GM19035 (cell line): ENCODE data around the gene SELENOK.

Experiments used
- ATAC-seq: cut with Tn5 transposase; IDR thresholded peaks from one replicate; pipeline ENCODE4 v1.9.1; 2021; ENCODE audit not compliant: unreplicated experiment

SELENOK gene

DNA sequence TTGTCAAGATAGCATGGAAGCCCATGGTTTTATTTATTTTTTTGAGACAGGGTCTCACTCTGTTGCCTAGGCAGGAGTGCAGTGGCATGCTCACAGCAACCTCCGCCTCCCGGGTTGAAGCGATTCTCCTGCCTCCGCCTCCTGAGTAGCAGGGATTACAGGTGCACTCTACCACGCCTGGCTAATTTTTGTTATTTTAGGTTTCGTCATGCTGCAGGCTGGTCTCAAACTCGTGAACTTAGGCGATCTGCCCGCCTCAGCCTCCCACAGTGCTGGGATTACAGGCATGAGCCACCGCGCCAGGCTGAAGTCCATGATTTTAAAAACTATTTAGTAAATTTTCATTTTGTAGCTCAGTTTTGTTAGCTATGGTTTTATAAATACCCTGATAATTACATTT lies 7.0 kb downstream of the SELENOK start:
- ATAC-seq = no peak

DNA sequence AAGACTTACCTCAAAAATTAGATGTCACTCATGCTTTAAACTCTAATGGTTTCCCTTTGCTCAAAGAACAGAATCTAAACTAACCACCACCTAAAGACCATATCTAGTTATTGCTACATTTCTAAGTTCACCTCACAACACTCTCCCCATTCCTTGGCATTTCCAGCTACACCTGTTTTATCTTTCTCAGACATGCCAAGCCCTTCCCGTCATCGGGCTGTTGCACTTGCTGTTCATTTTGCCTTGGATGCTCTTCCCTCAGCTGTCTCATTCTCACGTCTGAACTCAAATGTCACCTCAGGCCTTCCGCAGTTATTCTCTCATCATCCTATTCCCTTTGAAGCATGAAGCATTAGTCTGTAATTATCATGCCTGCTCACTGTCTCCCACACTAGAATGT lies 8.7 kb downstream of the SELENOK start:
- no peak for ATAC-seq

DNA sequence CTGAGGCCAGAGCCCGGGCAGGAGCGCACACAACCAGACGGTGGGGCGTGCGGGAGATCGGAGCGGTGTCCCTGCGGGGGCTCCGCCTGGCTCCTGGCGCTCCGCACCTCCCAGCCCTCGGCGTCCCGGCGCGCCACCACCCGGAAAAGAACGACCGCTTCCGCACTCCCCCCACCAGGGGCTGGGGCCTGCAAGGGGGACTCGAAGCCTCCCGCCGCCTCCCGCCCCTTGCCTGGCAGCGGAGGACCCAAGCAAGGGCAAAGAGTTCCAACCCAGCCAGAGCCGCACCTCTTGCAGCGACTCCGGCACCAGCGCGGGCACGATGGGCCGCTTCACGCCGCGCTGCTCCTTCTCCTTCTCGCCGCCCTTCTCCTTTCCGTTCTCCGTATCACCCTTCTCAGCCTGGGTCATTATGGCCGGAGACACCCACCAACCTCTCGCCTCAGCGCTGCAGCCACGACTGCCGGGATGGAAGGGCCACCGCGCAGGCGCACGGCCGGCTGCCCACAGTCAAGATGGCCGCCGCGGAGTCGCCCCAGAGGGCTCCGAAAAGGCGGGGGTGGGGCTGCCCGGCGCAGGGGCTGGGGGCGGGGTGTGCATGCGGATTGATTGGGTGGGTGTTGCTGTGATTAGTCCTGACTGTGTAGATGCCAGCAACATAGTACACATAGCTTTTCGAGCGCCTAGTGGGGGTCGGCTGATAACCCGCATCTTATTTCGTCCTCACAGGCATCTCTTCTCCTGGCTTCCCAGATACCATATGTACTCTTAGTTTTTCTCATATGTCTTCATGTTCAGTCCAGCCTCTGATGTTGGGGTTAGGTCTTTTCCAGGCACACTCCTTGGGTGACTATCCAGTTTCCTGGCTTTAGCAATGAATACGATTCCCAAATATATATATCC lies 9.7 kb downstream of the SELENOK start, which contains the start of gene ACTR8:
Gene ACTR8 (minus strand): TSS at position 462 of the 903 bp plus-strand sequence. CDS start 51 bp downstream, at position 411.
- ATAC-seq = peak; percentile 89

DNA sequence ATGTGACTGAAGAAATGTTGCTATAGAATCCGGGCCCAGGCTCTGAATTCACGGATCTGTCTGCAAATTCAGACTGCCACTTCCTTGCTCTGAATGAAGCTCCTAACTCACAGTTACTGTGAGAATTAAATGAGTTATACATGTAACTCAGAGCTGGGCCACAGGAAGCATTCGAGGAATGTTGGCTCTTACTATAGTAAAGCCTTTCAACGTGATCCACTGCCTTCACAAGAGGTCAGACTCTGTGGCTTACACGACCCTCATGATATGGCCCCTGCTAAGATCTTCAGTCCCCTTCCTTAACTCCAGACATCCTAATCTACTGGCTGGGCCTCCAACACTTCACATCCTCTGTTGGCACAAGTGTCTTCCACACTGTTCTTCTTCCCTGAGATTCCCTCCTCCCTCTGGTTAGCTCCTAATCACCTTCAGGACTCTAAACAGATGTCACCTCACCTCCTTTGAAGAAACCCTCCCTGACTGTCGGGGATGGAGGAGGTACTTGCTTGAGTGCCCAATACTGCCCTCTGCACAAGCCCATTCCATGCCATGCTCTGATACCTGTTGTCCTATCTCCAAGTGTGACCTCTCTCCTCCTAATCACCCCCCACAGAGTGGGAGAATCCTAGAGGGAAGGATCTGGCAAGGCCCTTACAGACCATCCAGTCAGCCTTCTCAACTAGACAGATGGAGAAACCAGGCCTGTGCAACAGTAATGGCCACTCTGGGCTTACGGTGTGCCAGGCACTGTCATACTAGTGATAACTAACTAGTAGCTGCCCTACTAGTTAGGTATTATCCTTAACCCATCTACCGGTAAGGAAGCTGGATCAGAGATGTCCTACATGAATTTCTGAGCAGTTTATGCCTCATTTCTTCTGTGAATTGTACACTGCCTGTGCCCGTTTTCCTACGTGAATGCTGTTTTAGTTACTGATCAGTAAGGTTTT lies 11.0 kb downstream of the SELENOK start:
- ATAC-seq = no peak

DNA sequence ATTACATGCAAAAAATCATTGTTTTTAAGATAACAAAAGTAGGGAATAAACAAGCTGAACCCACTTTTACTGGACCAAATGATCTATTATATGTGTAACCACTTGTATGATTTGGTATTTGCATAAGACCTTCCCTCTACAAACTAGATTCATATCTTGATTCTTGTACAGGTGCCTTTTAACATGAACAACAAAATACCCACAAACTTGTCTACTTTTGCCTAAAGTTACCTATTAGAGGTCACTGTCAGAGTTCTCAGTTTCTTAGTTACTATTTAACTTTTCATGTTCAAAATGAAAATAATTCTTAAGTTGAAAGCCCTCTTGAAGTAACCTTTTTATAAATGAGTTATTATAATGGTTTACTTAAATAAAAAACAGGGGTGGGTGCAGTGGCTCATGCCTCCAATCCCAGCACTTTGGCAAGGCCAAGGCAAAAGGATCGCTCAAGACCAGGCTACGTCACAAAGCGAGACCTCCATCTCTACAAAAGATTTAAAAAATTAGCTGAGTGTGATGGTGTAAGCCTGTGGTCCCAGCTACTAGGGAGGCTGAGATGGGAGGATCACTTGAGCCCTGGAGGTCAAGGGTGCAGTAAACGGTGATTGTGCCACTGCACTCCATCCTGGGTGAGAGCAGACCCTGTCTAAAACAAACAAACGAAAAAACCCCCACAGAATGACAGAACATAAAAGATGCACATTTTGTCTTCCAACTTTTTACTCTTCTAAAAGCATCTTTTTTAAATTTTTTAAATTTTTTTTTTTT lies 25.7 kb downstream of the SELENOK start:
- no peak for ATAC-seq

DNA sequence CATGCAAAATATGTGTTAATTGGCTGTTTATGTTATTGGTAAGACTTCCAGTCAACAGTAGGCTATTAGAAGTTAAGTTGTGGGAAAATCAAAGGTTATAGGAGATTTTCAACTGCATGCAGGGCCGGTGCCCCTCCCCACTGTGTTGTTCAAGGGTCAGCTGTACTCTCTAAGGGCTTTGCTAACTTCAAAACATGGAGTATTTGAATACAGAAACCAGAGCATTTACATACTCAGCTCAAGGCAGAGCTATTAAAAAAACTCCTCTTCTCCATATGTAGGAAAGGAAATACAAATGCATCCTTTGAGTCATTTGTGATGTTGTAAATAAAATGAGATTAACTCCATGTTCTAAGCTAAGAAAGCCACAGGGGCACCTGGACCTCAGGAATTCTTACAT lies 28.5 kb downstream of the SELENOK start:
- ATAC-seq = no peak

DNA sequence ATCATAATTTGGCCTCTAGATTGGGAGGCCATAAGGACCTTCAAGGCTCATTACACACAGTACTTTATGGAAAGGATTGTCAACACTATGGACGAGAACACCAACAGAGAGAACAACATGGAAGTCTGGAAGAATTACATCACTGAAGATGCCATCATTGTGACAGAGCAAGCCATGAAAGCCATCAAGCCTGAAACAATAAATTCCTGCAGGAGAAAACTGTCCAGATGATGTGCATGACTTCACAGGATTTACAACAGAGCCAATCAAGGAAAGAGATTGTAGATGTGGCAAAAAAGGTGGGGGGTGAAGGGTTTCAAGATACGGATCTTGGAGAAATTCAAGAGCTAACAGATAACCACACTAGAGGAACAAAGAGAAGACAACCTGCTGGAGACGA lies 29.4 kb downstream of the SELENOK start:
- no peak for ATAC-seq

DNA sequence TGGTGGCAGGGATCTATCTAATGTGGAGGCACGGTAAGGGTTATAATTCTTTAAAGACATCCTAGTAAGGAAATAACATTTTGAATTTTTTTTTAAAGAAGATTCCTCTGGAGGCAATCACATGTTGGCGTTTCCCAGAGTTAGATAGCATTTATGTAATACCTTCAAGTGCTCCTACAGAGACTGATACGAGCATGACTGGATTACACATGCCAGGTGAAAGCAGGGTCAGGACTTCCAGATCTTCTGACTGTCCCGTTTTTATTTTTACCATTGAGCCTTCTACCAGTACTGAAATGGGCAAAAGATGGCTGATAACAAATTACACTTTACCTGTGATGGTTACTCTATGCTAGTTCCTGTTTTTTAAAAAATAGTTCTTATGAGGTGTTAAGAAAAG lies 31.5 kb downstream of the SELENOK start:
- ATAC-seq = no peak

DNA sequence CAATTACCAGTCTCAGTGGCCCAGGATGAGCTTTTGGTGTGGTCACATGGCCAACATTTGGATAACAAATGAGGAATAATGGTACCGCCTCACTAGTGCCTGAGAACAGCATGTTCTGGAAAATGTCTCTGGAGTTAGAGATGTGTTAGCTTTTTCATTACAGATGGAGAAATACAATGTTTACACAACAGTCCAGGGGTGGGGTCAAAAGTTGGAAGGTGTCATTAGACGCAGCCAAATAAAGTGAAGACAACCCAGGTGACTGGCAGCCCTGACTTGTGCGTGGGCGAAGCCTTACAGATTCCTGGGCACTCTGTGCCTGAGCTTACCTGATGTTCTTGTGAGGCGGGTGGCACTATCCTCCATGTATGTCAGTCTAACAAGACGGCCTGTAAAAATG lies 32.5 kb downstream of the SELENOK start:
- ATAC-seq = no peak

DNA sequence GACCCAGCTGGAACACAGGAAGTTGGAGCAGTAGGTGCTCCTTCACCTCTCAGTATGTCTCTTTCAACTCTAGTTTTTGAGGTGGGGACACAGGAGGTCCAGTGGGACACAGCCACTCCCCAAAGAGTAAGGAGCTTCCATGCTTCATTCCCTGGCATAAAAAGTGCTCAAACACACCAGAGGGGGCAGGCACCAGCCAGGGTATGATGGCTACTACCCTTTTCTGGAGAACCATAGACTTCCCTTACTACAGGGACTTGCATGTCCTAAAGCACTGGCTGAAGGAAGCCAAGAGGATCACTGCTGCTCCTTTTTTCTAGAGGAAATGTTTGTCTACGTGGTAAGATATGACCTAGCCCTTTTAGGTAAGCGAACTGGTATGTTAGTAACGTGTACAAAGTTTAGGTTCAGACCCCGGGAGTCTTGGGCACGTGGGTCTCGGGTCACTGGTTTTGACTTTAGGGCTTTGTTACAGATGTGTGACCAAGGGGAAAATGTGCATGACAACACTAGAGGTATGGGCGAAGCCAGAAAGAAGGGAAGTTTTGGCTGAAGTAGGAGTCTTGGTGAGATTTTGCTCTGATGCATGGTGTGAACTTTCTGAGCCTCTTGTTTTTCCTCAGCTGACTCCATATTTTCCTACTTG lies 33.4 kb downstream of the SELENOK start:
- no peak for ATAC-seq

DNA sequence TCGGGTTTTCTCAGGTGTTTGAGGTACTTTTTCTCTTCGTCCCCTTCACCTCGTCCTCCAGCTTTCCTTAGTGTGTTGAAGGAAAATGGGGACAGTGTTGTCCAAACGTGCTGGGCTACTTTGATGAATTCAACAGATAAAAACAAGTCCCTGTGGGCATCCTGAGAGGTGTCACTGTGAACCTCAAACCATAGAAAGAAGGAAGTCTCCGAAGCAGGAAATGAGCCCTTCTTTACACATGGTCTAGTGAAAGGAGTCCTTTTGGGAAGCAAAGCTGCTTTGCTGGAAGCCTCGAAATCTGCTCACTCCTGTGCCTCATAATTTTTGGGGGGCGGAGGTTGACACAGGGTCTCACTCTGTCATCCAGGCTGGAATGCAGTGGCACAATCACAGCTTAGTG lies 34.7 kb downstream of the SELENOK start:
- no peak for ATAC-seq

DNA sequence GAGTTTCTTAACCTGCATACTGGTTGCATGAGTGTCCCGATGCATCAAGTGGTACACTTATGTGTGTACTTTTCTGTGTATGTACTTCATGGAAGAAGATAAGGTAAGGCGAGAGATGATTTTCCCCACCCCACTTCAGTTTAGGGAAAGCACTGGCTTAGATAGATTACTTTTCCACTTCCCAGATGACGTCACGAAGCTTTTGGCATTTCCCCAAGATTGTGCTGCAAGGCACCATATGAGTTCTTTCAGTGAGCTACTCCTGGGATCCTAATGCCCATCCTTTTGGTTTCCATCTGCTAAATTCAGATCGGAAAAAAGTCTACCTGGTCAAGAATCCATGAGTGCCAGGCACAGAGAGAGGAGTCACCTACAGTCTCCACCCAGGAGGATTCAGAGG lies 40.8 kb downstream of the SELENOK start:
- ATAC-seq = no peak

DNA sequence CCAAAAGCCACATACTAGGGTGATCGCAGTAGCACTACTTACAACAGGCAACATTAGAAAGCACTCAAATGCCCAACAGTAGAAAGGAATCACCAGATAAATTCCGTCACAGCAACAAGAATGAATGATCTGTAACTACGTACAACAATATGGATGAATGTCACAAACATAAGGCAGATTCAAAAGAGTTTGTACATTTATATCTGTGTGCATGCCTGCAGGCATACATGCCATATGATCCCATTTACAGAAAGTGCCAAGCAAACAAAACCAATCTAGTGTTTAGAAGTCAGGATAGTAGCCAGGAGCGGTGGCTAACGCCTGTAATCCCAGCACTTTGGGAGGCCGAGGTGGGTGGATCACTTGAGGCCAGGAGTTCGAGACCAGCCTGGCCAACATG lies 41.7 kb downstream of the SELENOK start:
- no peak for ATAC-seq

DNA sequence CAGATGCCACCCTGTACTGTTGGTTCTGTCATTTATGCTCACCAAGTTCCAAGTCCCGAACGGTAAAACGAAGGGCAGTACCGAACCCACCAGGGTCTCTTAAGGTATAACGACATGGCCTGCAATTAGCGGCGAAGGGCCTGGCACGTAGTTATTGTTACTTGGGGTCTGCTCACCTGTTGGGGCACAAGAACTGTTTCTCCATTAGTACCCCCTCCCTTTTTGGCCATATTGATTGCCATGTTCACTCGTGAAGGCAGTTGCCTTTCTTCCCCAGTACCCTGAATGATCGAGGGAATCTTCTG lies 44.9 kb downstream of the SELENOK start:
- ATAC-seq = no peak

DNA sequence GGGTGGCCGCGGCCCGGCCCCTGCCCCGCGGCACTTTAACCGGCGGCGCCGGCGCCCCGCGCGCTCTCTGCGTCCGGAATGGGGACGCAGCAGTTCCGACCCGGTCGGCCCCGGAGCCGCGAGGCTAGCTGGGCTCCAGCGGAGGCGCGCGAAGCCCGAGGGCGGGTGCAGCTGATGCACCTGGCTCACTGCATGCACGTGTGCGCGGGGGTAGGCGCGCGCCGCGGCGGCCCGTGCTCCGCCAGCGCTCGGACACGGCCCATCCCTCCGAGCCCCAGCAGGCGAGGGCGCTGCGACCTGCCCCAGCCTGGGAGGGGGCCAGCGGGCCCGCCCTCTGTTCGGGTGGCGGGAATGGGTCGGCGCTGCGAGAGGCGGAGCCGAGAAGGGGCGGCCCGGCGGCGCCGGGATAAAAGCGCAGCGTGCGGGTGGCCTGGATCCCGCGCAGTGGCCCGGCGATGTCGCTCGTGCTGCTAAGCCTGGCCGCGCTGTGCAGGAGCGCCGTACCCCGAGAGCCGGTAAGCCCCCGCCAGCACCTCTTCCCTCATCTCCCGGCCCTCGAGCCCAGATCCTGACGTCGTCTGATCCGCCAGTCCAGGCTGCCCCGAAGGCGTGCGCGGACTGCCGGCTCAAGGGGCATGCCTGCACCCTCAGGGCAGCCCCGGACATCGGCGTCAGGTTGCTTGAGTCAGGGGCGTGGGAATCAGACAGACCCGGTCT lies 45.4 kb downstream of the SELENOK start, which contains the start of the genes CHDH and IL17RB:
Gene CHDH (minus strand): TSS at position 286 of the 717 bp plus-strand sequence. CDS start 22,411 bp downstream, outside the sequence.
Gene IL17RB (plus strand): TSS at position 435 of the 717 bp plus-strand sequence. CDS start 21 bp downstream, at position 456.
- peak; percentile 44 for ATAC-seq

DNA sequence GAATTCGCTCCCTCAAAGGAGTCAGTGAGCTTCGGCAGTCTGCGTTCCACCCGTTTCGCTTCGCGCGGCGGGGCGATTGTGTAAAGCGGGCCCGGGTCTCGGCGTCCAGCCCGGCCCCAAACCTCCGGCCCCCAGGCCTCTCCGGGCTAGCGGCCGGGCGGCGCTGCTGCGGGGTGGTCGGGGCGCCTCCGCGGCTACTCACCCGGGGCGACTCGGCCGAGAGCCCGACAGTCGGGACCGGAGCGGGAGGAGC lies 45.9 kb downstream of the SELENOK start:
- no peak for ATAC-seq

DNA sequence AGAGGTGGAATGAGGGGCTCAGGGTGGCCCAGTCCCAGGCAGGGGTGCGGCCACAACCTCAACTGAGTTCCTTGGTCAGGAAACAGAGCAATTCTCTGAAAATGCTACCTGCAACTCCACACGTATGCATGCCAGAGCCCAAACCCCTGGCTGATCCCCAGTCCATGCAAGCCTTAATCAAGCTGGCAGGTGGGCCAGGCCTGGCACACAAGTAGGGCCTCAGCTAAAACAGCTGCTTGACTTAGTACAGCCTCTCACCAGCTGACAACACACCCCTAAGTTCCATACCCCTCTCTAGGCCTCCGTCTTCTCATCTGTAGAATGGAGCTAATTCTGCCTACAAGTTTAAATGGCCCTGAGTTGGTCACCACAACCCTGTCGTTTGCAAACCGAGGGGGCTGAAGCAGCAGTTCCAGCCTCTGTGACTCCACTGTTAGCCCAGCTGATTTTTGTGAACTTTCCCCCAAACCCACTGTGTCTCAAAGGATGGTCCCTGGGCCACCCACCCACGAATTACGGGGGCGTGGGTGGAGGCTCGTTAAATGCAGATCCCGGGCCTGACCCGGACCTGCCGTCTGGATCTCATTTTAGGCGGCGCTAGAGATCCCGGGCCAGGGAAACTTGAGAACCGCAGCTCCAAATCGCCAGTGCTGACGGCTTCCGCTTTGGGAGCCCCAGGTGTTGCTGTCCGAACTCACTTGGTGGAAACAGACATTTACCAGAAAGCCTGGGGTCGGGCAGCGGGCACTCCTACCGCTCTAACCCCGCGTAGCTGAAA lies 46.4 kb downstream of the SELENOK start:
- peak; percentile 25 for ATAC-seq

DNA sequence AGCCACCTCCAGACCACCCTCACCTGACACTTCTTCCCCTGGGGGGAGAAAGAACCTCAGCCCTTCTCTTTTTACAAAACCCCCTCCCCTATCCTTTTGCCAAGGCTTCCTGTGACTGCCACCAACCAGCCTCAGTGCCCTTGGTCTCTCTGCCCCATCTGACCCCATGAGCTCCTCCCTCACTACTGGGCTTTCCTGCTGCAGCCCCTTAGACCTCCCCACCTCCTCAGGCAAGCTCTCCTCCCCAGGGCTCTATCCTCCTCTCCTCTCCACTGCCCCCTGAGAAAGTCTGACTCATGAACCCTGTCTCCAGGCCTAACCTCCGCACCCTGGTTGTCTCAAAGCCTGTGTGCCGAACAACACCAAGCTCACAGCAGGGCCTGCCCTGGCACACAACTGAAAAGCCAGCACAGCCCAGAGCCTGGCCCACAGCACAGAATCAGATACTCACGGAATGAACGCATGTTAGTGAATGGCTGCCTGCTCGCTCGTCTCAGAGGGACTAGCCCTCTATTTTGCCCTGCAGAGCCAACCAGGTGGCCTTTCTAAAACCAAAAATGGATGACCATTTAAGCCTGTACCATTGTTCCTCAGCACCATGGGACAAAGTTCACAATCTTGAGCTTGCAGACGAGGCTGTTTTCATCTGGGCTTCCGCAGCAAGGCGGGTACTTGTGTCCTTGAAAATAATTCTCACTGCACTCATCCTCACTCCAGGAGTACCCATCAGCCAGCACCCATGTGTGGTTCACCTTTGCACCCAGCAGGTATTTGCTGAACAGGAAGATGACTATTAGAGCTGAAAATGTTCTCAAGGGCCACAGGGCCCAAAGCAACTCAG lies 47.2 kb downstream of the SELENOK start:
- ATAC-seq = no peak
